GM19023 (cell line): ENCODE measurements around the gene SEMA3A.
"Not testable (repeated sequence)": the region's sequence is repeated elsewhere in the genome, so short reads cannot be mapped to it uniquely, and the experiment has no call there.

Source experiments
- ATAC-seq: cut with Tn5 transposase; IDR thresholded peaks from one replicate; pipeline ENCODE4 v1.9.1; 2021; ENCODE audit warnings: mild to moderate bottlenecking, moderate library complexity; ENCODE audit not compliant: unreplicated experiment

Gene SEMA3A

DNA sequence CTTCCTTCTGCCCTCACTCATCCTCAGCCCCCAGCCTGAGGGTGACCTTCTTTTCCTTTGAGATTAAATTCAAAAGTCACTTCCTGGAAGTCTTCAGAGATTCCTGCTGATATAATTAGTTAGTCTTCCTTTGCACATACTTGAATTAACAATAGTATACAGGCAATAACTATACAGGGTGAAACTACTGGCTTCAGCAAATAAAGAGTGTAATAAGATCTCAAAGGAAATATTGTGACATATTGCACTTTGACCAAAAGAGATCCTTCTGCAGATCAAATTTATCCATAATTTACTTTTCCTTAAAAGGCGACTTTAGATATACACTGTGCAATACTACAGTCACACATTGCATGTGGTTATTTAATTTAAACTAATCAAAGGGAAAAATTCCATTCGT lies 123.8 kb downstream of the SEMA3A start:
- ATAC-seq = no peak

- ATAC-seq = no peak
These were observed 124.5 kb downstream of the SEMA3A start for GRCh38 chr7:84069999-84070500.

GRCh38 chr7:84069033-84069432 lies 125.6 kb downstream of the SEMA3A start:
- no peak for ATAC-seq

GRCh38 chr7:84062489-84062901 lies 132.1 kb downstream of the SEMA3A start:
- not testable (repeated sequence) for ATAC-seq

DNA sequence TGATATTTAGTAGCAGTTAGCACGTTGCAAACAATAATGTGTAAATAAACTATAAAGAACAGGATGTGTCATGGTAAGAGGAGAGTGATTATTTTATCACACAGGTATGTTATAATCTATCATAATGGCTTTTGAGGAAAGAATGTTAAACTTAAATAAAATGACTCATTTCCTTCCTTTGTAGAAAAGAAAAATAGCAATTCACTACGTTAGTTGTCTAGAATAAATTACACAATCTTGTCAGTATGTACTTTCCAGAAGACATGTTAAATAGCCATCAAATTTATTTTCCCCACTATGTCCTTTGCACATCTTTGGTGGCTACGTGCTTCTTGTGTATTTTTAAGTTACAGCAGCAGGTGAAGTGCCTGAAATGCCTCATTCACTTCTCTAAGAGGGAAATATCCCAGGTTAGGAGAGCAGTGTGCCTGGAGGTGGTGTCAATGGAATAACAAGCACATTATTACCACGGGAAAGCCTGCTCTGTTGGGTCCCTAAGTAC lies 133.8 kb downstream of the SEMA3A start:
- no peak for ATAC-seq

- ATAC-seq = no peak
These were observed 134.6 kb downstream of the SEMA3A start for GRCh38 chr7:84060000-84060399.

- no peak for ATAC-seq
These were observed 136.1 kb downstream of the SEMA3A start for GRCh38 chr7:84058311-84059076.

- ATAC-seq = no peak
These were observed 137.0 kb downstream of the SEMA3A start for GRCh38 chr7:84057576-84057975.

GRCh38 chr7:84055904-84056605 lies 138.5 kb downstream of the SEMA3A start:
- no peak for ATAC-seq

DNA sequence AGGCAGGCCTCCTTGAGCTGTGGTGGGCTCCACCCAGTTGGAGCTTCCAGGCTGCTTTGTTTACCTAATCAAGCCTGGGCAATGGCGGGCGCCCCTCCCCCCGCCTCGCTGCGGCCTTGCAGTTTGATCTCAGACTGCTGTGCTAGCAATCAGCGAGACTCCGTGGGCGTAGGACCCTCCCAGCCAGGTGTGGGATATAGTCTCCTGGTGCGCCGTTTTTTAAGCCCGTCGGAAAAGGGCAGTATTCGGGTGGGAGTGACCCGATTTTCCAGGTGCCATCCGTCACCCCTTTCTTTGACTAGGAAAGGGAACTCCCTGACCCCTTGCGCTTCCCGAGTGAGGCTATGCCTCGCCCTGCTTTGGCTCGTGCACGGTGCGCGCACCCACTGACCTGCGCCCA lies 139.4 kb downstream of the SEMA3A start:
- ATAC-seq = not testable (repeated sequence)

DNA sequence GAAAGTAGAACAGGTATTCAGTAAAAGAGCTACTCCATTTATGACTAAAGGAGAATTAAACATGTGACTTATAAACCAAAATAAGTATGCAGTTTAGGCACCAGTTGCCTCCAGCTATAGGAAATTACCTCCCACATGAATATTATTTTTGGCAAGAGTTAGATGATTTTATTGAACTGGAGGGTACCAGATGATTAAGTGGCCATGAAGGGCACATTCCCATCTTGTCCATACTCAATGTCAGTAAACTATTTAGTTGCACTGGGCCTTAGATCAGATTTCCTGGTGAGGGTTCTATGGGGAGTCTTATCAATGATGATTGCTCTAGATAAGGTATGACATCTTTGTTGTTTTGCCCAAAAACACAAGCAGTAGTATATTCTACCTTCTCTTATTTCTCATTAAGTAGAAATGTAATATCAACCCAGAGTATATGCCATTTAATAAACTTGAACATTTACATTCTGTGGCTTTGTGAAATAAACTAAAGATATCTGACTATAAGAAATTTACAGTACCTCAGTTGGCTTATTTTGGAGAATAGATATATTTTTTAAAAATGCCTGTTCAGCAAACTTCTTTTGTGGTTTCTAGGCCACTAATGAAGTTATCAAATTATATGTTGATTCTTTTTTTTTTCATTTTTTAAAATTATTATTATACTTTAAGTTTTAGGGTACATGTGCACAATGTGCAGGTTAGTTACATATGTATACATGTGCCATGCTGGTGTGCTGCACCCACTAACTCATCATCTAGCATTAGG lies 145.3 kb downstream of the SEMA3A start:
- ATAC-seq = no peak

DNA sequence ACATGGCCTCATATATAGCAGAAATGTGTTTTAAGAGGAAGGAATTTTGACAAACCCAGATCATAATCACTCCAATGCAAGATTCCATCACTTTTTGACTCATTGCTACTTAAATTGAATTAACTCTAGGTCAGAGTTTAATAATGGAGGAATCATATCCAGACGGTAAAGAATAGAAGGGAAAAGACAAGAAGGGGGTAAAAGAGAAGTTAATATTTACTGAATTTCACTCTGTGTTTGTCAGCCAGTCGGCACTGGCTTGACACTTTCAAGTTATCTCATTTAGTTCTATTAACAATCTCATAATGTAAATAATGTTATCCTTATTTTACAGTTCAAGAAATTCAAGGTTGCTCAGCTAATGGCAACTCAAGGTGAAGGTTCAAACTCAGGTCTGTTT lies 147.5 kb downstream of the SEMA3A start:
- no peak for ATAC-seq

DNA sequence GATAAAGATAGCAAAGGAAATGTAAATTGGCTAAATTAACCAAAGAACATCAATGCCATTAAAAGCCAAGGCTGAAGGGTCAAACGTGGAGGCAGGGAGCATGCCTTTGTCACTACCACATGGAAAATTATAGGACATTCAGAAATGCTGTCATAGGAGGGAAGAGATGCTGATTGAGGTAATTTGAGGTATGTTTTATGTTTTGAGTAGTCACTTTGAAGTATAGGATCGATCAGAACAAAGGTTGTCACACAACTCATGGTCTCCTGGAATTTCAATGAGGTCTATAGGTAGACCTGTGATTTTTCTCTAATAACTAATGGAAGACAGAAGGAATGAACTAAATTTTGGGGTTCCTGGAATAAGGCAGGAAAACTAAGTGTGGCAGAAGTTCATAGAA lies 149.8 kb downstream of the SEMA3A start:
- no peak for ATAC-seq

DNA sequence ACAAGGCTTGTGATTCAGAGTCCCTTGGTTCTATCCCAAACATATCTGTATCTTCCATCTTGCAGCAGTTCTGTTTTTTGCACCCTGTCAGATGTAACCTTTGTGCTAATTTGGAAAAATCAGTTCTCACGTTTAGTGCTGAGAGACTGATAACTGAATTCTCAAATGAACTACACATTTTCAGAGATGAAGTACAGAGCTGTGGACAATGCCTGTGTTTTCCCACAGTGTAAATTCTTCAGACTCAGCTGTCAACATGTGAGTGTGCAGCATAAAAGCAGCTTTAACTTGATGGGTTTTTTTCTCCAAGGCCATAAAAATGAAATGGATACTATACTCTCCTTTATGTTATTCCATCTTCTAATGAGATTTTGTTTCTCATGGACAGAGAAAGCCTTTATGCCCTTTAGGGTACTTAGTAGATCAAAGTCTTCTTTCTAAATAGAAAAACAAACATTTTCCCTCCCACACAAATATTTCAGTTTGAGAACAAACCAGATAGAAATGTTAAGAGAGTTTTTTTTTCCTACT lies 150.9 kb downstream of the SEMA3A start:
- ATAC-seq = no peak

- no peak for ATAC-seq
These were observed 152.5 kb downstream of the SEMA3A start for GRCh38 chr7:84042110-84042539.

GRCh38 chr7:84041649-84042048 lies 152.9 kb downstream of the SEMA3A start:
- ATAC-seq = no peak

GRCh38 chr7:84040355-84040754 lies 154.2 kb downstream of the SEMA3A start:
- ATAC-seq = no peak

DNA sequence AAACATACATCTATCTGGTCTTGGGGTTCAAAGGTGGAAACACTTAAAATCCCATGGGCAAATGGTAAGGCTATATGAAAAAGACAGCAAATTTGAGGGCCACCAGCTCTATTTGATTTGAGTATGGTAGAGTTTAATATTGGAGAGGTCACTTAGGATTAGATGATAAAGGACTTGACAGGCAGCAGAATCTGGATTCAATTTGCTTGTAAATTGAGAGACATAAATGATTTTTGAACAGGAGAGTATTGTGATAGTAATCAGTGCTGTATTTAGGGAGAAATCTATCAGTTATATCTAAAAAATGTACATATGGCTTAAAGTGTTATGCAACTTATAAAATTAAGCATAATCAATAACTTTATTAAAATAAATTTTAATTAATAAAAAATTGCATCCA lies 155.2 kb downstream of the SEMA3A start:
- no peak for ATAC-seq

DNA sequence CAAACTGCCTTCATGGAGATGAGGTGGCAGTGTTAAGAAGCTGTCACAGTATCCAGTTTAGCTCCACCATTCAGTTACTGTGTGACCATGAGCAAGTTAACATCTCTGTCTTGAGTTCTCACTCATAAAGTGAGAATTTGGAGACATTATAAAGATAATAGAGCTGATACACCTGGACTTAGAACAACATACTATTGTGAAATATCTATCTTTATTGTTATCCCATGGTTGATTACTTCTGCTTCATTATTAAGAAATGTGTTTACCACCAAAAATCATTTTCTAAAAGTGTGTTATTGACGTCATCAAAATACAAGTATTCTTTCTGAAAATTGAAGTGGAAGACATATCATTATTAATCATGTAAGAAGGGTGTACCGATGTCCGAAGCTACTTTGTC lies 166.9 kb downstream of the SEMA3A start:
- no peak for ATAC-seq

DNA sequence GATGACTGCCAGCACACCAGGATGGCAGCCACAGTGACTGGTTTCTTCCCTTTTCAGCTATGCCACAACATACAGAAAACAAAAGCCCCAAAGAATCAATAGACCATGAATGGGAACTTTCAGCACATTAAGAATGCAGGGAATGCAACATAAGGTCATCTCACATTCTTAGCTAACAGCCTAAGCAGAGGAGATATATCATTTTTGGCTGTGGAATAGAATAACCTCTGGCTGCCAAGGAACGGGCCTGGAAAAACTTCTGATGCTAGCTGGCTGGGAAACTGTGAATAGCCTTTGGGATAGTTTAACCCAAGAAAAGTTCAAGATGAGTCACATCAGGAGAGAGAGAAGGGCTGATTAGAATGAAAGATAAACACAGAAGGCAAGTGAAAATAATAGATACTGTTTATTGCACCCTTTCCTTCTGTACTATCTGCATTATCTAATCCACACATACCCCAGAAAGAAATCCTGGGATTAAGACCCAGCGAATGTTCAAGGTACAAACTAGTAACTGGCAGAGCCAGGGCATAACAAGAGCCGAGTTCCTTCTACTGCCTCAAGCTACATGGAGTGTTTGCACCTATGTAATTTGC lies 169.2 kb downstream of the SEMA3A start:
- ATAC-seq = no peak
